Psoas muscle (tissue), 8 donors: ENCODE results near the gene CCDC81. TPM values are rescaled to one million over a fixed set of nuclear protein-coding genes. Genes with fewer than 3 reads are reported as not detected.

Experiments
- ATAC-seq, 4 donors: fragments of 200-7000 bp; cut with Tn5 transposase; one replicate each; pipeline ENCODE4 v1.9.1; 2020; ENCODE audit warnings: moderate library complexity in 3 of 4, mild to moderate bottlenecking in 2 of 4
- DNase-seq, 2 donors: peaks; one replicate each; pipeline ENCODE4 v3.0.0-alpha.2; 2020
- H3K27ac ChIP-seq: fragments of 200-600 bp; one replicate; pipeline ENCODE4 v1.8.0; 2022
- H3K27me3 ChIP-seq, 3 donors: fragments of 200-600 bp in 1 of 3; one replicate each; pipeline versions ENCODE4 v1.6.1 to v1.8.0; 2013 to 2022; ENCODE audit warnings: low read length in 2 of 3, mild to moderate bottlenecking in 2 of 3, moderate library complexity in 1 of 3; ENCODE audit not compliant: insufficient read depth in 3 of 3
- H3K36me3 ChIP-seq, 2 donors: fragments of 200-600 bp in 1 of 2; one replicate each; pipeline versions ENCODE4 v1.6.1 to v1.8.0; 2013 to 2022; ENCODE audit warnings: low read depth in 1 of 2, mild to moderate bottlenecking in 1 of 2, moderate library complexity in 1 of 2; ENCODE audit not compliant: insufficient read depth in 1 of 2
- H3K4me1 ChIP-seq: fragments of 200-600 bp; one replicate; pipeline ENCODE4 v1.8.0; 2022
- H3K4me3 ChIP-seq: fragments of 200-600 bp; one replicate; pipeline ENCODE4 v1.8.0; 2022; ENCODE audit warnings: mild to moderate bottlenecking
- H3K9me3 ChIP-seq: fragments of 200-600 bp; one replicate; pipeline ENCODE4 v1.8.0; 2022
- WGBS, 3 donors: extraction: QIAGEN DNeasy Blood & Tissue Kit; methylation state at CpG; one replicate each; pipeline versions ENCODE4 v1.1.6 to v1.1.7; 2013; 5-methylcytosine and 5-hydroxymethylcytosine counted together
- intact Hi-C, 2 donors: fragments of 100-400 bp; cut with DNase I; formaldehyde crosslinking; loops; one replicate each; pipeline versions ENCODE4 v1.11.0 to v1.14.2; 2022
- polyA plus RNA-seq, 3 donors: library from polyadenylated mRNA; stranded (reverse); fragments of 200-250 nt; gene quantifications; one replicate each; pipeline ENCODE4 v1.2.3, GENCODE V29; 2013
- total RNA-seq, 4 donors: library from RNA; stranded (reverse); fragmentation: NEBNext Ultra II Directional in 2 of 4; extraction: Animal tissue kit (Norgen Biotek cat#: 25700) in 2 of 4; gene quantifications; one replicate each; pipeline versions ENCODE4 v1.2.1 to v1.2.4, GENCODE V29; 2021 to 2023
- TF ChIP-seq, protein P1 (sequence below): fragments of 200-600 bp; IDR thresholded peaks from one replicate; pipeline ENCODE4 v1.8.0; 2022; ENCODE audit warnings: antibody characterized with exemption
- donor health status: healthy with polysubstance abuse.
- donor health status: DM: no; HTN: no; CAD: no; lungs with moderate emphysema.
- donor health status: Bipolar disorder and iron deficiency.
- donor health status: healthy.
- donor health status: DM: yes; HTN: yes; CAD: no.
- donor health status: DM: no; HTN: no; CAD: no.
- donor health status: DM: no; HTN: no; CAD: no.
- donor health status: DM: yes; HTN: yes; CAD: no.

CCDC81 gene
- total and polyA plus RNA-seq, 7 donors = 0.23 to 0.52 (median 0.34) TPM; not detected in 1

DNA sequence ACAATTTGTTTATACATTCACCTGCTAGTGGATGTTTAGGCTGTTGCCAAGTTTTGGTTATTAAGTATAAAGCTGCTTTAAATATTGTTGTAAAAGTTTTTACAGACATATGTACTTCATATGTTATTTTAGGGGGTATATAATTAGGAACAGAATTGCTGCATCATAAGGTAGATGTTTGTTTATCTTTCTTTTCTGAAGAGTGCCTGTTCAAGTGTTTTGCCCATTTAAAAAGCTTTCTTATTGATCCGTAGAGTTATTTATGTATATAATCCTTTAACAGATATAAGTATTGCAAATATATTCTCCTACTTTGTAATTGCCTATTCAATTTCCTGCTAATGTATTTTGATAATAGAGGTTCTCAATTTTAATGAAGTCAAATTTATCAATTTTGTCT lies 11.3 kb upstream of the CCDC81 start:
- no peak overlapping the region for H3K27ac ChIP-seq
- WGBS, 3 donors = 97% methylated on average over 1 of the region's 1 CpG
- no peak for DNase-seq
- ATAC-seq = no peak
- H3K27me3 ChIP-seq = no peaks in the 10 kb centered on the region
- H3K4me1 ChIP-seq = no peaks in the 10 kb centered on the region
- no peaks in the 10 kb centered on the region for H3K36me3 ChIP-seq
- TF ChIP-seq, protein P1, sequence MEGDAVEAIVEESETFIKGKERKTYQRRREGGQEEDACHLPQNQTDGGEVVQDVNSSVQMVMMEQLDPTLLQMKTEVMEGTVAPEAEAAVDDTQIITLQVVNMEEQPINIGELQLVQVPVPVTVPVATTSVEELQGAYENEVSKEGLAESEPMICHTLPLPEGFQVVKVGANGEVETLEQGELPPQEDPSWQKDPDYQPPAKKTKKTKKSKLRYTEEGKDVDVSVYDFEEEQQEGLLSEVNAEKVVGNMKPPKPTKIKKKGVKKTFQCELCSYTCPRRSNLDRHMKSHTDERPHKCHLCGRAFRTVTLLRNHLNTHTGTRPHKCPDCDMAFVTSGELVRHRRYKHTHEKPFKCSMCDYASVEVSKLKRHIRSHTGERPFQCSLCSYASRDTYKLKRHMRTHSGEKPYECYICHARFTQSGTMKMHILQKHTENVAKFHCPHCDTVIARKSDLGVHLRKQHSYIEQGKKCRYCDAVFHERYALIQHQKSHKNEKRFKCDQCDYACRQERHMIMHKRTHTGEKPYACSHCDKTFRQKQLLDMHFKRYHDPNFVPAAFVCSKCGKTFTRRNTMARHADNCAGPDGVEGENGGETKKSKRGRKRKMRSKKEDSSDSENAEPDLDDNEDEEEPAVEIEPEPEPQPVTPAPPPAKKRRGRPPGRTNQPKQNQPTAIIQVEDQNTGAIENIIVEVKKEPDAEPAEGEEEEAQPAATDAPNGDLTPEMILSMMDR = no peak
- H3K4me3 ChIP-seq = no peak overlapping the region
- no peaks in the 10 kb centered on the region for H3K9me3 ChIP-seq
- intact Hi-C loops = no loop called here

DNA sequence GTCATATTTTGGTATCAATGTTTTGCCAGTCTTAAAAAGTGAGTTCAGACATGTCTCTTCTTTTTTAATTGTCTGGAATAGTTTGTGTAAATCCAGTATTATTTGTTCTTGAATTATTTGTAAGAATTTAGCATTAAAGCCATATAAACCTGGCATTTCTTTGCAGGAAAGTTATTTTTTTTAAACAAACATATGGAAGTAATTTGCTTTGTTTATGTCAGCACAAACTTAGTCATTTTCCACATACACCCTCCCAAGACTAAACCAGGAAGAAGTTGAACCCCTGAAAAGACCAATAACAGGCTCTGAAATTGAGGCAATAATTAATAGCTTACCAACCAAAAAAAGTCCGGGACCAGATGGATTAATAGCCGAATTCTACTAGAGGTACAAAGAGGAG lies 9.1 kb upstream of the CCDC81 start:
- WGBS, 3 donors = 88 to 95% (median 94%) methylated on average over 2 of the region's 2 CpGs
- no peak overlapping the region for H3K4me3 ChIP-seq
- TF ChIP-seq, protein P1 = no peak
- H3K36me3 ChIP-seq = no peaks in the 10 kb centered on the region
- no peak overlapping the region for H3K27ac ChIP-seq
- ATAC-seq = no peak
- no peaks in the 10 kb centered on the region for H3K4me1 ChIP-seq
- no peak for DNase-seq
- no peaks in the 10 kb centered on the region for H3K27me3 ChIP-seq
- H3K9me3 ChIP-seq = no peaks in the 10 kb centered on the region
- intact Hi-C loops = no loop called here

DNA sequence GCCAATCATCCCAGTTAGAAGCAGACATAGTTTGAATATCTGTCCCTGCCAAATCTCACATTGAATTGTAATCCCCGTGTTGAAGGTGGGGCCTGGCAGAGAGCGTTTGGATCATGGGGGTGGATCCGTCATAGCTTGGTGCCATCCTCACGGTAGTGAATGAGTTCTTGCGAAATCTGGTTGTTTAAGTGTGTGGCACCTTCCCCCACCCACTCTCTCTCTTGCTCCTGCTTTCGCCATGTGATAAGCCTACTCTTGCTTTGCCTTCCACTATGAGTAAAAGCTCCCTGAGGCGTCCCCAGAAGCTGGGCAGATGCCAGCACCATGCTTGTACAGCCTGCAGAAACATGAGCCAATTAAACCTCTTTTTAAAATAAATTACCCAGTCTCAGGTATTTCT lies 5.0 kb upstream of the CCDC81 start:
- 75 to 76% (median 76%) methylated on average over 7 of the region's 7 CpGs for WGBS, 3 donors
- Histone ChIP-seq H3K27ac (no peak overlapping the region), H3K4me1 (no peaks in the 10 kb centered on the region), H3K9me3 (no peaks in the 10 kb centered on the region), H3K27me3 (no peaks in the 10 kb centered on the region), H3K36me3 (no peaks in the 10 kb centered on the region), H3K4me3 (no peak overlapping the region)
- intact Hi-C loops = no loop called here
- DNase-seq = peak in 1 of 2 donors; percentile 37
- peak in 2 of 4 donors; percentile 44 to 87 for ATAC-seq
- TF ChIP-seq, protein P1 = no peak

DNA sequence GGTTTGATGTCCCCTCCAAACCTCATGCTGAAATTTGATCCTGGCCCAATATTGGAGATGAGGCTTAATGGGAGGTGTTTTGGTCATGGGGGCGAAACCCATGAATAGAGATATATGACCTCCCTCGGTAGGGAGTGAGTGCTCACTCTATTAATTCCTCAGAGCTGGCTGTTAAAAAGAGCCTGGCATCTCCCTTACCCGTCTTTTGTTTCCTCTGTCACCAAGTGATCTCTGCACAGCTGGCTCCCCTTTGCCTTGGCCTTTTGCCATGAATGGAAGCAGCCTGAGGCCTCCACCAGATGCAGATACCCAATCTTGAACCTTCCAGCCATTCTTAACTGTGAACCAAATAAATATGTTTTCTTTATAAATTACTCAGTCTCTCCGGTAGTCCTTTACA lies 4.5 kb upstream of the CCDC81 start:
- Histone ChIP-seq H3K36me3 (no peaks in the 10 kb centered on the region), H3K9me3 (no peaks in the 10 kb centered on the region), H3K27ac (no peak overlapping the region), H3K27me3 (peaks cover 0 to 1% (median 0%) of the 10 kb centered on the region in 3 donors), H3K4me1 (no peaks in the 10 kb centered on the region), H3K4me3 (no peak overlapping the region)
- intact Hi-C loops = no loop called here
- DNase-seq (peak in 1 of 2 donors; percentile 52), ATAC-seq (peak in 3 of 4 donors; percentile 45 to 95 (median 51))
- 57 to 66% (median 58%) methylated on average over 4 of the region's 4 CpGs for WGBS, 3 donors
- TF ChIP-seq, protein P1 = no peak

DNA sequence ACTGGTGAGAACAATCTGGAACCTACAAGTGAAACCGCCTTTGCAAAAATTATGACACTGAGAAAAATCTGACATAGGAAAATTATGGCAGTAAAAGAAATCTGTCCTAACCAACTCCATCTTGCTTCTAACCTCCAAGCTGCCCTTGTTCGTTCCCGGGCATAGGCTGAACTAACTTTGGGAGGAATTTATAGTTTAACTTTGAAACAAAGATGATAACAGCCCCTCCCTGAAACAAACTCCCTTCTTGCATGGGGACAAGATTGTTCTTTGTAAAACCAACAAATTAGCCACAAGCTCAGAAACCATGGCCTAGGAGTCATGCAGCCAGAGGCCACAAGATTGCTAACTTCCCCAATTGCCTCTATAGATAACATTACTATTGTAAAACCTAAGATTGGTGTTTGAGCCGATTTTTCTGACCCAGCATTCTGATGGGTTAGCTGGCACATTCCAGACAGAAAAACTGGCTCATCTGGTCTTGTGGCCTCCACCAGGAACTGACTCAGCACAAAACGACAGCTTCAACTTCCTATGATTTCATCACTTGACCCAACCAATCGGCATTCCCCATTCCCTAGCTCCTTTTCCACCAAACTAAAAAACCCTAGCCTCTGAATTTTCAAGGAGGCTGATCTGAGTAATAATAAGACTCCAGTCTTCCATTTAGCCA lies 3.6 kb upstream of the CCDC81 start:
- no peak overlapping the region for H3K27ac ChIP-seq
- TF ChIP-seq, protein P1 = no peak
- no peak overlapping the region for H3K4me3 ChIP-seq
- no peaks in the 10 kb centered on the region for H3K4me1 ChIP-seq
- peaks cover 0 to 2% (median 0%) of the 10 kb centered on the region in 3 donors for H3K27me3 ChIP-seq
- no peaks in the 10 kb centered on the region for H3K36me3 ChIP-seq
- WGBS, 3 donors = 74 to 75% (median 75%) methylated on average over 6 of the region's 6 CpGs
- ATAC-seq = no peak
- intact Hi-C loops = no loop called here
- H3K9me3 ChIP-seq = no peaks in the 10 kb centered on the region
- no peak for DNase-seq
